Adrenal gland (tissue), 12 donors: ENCODE measurements around the gene NDUFA6. TPM values are rescaled to one million over a fixed set of nuclear protein-coding genes. Genes with fewer than 3 reads are reported as not detected.

ENCODE experiments used
- DNase-seq, 7 donors: peaks; one replicate each; pipeline ENCODE4 v3.0.0-alpha.2; 2019 to 2020
- H3K27ac ChIP-seq, 5 donors: fragments of 200-600 bp; sonication (generic) in 4 of 5; 1 replicate in 3 of 5; 2 replicates in 2 of 5; pipeline versions ENCODE4 v1.5.1 to v1.8.0; 2016 to 2020; ENCODE audit warnings: mild to moderate bottlenecking in 1 of 5
- H3K27me3 ChIP-seq: fragments of 200-600 bp; 2 replicates; pipeline ENCODE4 v1.8.0; 2021
- H3K36me3 ChIP-seq, 2 donors: fragments of 200-600 bp; replicated peaks in 1 of 2; 1 replicate in 1 of 2; 2 replicates in 1 of 2; pipeline versions ENCODE4 v1.5.1 to v1.8.0; 2018 to 2022
- H3K4me1 ChIP-seq, 2 donors: fragments of 200-600 bp; replicated peaks in 1 of 2; 1 replicate in 1 of 2; 2 replicates in 1 of 2; pipeline versions ENCODE4 v1.5.1 to v1.8.0; 2018 to 2021
- H3K4me3 ChIP-seq, 4 donors: fragments of 200-600 bp; sonication (generic) in 3 of 4; one replicate each; pipeline ENCODE4 v1.5.1; 2016 to 2018
- H3K9me3 ChIP-seq, 3 donors: fragments of 200-600 bp; sonication (generic) in 1 of 3; replicated peaks in 1 of 3; 1 replicate in 2 of 3; 2 replicates in 1 of 3; pipeline versions ENCODE4 v1.5.1 to v1.8.0; 2016 to 2021
- POLR2A ChIP-seq, 2 donors: fragments of 450-650 bp; IDR thresholded peaks; one replicate each; pipeline ENCODE4 v1.6.1; 2017; ENCODE audit warnings: antibody characterized with exemption in 2 of 2, mild to moderate bottlenecking in 2 of 2, moderate library complexity in 1 of 2
- WGBS, 4 donors: extraction: QIAGEN DNeasy Blood & Tissue Kit in 2 of 4; methylation state at CpG; one replicate each; pipeline versions ENCODE4 v1.1.5 to v1.1.7; 2013 to 2017; 5-methylcytosine and 5-hydroxymethylcytosine counted together
- intact Hi-C, 2 donors: fragments of 100-400 bp; cut with DNase I; formaldehyde crosslinking; loops; one replicate each; pipeline versions ENCODE4 v1.14.1 to v1.15.0; 2022 to 2023
- polyA plus RNA-seq, 3 donors: library from polyadenylated mRNA; stranded (reverse); fragments of 200-250 nt in 2 of 3; fragments of 350-450 nt in 1 of 3; fragmentation: Illumina TruSeq in 1 of 3; extraction: RNeasy Lipid Tissue Mini Kit (QIAGEN cat#74804) in 1 of 3; gene quantifications; one replicate each; pipeline ENCODE4 v1.2.3, GENCODE V29; 2013 to 2014
- total RNA-seq, 9 donors: library from RNA; depleted of rRNA in 4 of 9; stranded (reverse); fragments of >200 nt in 4 of 9; fragments of 120-200 nt in 1 of 9; fragmentation: NEBNext Ultra II Directional in 1 of 9; extraction: Animal tissue kit (Norgen Biotek cat#: 25700) in 1 of 9; gene quantifications; one replicate each; pipeline versions ENCODE4 v1.1.0 to v1.2.4, GENCODE V29; 2013 to 2023
- TF ChIP-seq, protein P1 (sequence below), 6 experiments: fragments of 450-650 bp in 4 of 6; fragments of 200-600 bp in 2 of 6; sonication (generic) in 1 of 6; IDR thresholded peaks; 1 replicate in 5 of 6; 2 replicates in 1 of 6; pipeline versions ENCODE4 v1.5.1 to v1.8.0; 2016 to 2021; ENCODE audit warnings: antibody characterized with exemption in 6 of 6, mild to moderate bottlenecking in 2 of 6, moderate library complexity in 1 of 6
- donor health status: healthy with polysubstance abuse.
- donor health status: Bipolar disorder and iron deficiency.
- donor health status: DM: yes; HTN: yes; CAD: no.
- donor health status: DM: no; HTN: no; CAD: no.
- donor health status: DM: no; HTN: no; CAD: no.
- donor health status: DM: yes; HTN: yes; CAD: no.

Gene NDUFA6
- total and polyA plus RNA-seq, 12 donors = 57.0 to 372 (median 88.7) TPM

DNA sequence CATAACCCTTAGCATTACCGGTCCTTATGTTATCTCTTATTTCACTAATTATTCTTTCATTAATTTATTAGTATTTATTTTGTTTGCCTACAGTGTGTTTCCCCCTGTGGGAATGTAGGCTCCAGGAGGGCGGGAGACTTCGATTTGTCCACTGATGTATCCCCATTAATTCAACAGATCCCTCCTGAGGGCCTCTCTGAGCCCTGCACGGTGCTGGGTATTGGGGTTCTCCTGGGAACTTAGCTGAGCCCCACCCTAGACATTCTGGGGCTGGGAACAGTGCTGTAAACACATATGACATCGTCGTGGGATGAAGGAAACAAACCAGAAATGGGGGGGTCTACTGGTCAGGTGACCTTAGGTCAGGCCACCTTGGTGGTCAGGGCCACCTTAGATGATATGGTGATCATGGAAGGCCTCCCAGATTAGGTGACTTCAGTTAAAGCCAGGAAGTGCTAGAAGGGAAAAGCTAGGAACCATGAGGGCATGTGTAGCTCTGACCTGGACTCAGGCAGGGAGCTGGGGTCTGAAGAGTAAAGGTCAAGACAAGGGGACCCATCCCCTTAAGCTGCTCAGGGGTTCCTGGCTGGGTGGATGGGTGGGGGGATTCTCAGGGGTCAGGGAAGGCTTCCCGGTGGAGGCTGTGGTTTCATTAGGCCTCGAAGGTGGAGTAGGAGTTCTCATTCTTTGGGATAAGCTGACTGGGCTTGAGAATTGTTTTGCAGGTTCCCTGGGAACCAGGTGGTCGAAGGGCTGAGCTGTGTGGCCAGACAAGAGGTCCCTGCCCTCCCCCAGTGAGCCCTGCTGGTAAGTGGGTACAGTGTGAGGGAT, 15.5 kb downstream of the NDUFA6 start:
- 80 to 87% (median 80%) methylated on average over 9 of the region's 9 CpGs for WGBS, 4 donors
- no peaks in the 10 kb centered on the region for H3K27me3 ChIP-seq
- no peaks in the 10 kb centered on the region for H3K9me3 ChIP-seq
- TF ChIP-seq, protein P1, sequence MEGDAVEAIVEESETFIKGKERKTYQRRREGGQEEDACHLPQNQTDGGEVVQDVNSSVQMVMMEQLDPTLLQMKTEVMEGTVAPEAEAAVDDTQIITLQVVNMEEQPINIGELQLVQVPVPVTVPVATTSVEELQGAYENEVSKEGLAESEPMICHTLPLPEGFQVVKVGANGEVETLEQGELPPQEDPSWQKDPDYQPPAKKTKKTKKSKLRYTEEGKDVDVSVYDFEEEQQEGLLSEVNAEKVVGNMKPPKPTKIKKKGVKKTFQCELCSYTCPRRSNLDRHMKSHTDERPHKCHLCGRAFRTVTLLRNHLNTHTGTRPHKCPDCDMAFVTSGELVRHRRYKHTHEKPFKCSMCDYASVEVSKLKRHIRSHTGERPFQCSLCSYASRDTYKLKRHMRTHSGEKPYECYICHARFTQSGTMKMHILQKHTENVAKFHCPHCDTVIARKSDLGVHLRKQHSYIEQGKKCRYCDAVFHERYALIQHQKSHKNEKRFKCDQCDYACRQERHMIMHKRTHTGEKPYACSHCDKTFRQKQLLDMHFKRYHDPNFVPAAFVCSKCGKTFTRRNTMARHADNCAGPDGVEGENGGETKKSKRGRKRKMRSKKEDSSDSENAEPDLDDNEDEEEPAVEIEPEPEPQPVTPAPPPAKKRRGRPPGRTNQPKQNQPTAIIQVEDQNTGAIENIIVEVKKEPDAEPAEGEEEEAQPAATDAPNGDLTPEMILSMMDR (IDR thresholded peaks at IDR 0.05) = no peak
- no peak for TF ChIP-seq POLR2A (IDR thresholded peaks at IDR 0.05)
- no peaks in the 10 kb centered on the region for H3K36me3 ChIP-seq
- peaks cover 9 to 32% of the 10 kb centered on the region in 2 donors for H3K4me1 ChIP-seq
- H3K27ac ChIP-seq = peak overlapping the region in 4 of 5 donors; percentile 55 to 83 (median 62)
- H3K4me3 ChIP-seq = peak overlapping the region in 2 of 4 donors; percentile 38 to 74
- peak in 2 of 7 donors; percentile 24 to 50 for DNase-seq
- intact Hi-C loops = loop anchor here in 1 of 2 donors (5.0 kb wide), 1 partner anchor 388 kb away; the partner anchor contains the start of gene SNU13

DNA sequence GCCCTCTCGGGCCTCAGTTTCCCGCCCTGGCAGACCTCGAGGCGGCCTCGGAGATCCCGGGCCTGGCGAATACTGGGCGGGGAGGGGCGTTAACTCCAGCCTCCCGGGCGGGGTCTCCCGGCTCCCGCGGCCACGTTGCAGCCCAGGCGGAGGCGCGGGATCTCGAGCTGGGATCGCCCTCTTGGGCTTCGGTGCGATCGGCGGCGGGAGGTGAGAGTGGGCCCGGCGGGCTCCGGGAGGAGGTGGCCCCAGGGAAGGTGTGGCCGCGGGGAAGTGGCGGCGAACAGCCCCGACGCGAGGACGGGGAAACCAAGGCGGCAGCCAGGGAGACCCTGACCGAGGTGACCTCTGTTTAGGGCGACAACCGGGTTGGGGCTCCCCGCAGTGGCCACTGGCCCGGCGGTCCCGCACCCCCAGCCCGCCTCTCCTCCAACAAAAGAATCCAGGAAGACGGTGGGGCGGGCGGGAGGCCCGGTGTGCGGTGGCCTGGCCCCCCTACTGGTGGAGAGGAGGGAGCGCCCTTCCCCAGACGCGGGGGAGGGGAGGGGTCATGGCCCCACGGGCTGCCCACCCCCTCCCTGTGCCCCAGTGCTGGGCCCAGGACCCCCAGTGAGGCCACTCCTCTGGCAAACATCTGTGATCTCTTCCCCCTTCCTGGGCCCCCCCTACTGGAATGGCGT, 16.3 kb downstream of the NDUFA6 start, which contains the start of gene PHETA2:
Gene PHETA2 (plus strand): TSS at position 117 of the 680 bp plus-strand sequence. CDS start 3,046 bp downstream, outside the sequence.
- H3K27ac ChIP-seq = peak within 1 kb of the TSS in 4 of 5 donors; percentile 55 to 90 (median 72)
- peaks cover 14 to 37% of the 10 kb centered on the region in 2 donors for H3K4me1 ChIP-seq

DNA sequence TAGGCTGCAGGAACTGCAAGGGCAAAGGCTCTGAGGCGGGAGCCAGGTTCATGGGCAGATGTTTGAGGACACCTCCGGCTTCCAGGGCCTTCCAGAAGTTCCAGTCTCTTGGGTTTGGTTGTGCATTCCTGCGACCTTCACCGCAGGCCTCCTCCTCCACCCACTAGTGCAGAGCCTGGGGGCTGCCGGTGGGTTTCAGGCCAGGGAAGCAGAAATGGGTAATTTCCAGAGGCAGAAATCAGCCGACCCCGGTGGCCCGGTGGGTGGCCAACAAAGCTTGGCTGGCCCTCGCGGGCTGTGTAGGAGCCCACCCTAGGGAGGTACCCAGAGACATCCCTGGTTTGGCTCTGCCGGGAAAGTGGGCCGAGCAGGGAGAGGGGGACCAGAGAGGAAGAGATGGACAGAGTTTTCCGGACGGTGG, 16.9 kb downstream of the NDUFA6 start:
- peak overlapping the region in 2 of 4 donors; percentile 38 to 74 for H3K4me3 ChIP-seq
- TF ChIP-seq POLR2A (IDR thresholded peaks at IDR 0.05) = no peak
- TF ChIP-seq, protein P1 (IDR thresholded peaks at IDR 0.05) = no peak
- no peaks in the 10 kb centered on the region for H3K36me3 ChIP-seq
- no peaks in the 10 kb centered on the region for H3K9me3 ChIP-seq
- H3K27ac ChIP-seq = peak overlapping the region in 4 of 5 donors; percentile 55 to 90 (median 72)
- H3K27me3 ChIP-seq = no peaks in the 10 kb centered on the region
- WGBS, 4 donors = 59 to 75% (median 71%) methylated on average over 7 to 14 of the region's 14 CpGs
- intact Hi-C loops = loop anchor here in 1 of 2 donors (5.0 kb wide), 1 partner anchor 386 kb away; the partner anchor contains the start of gene SNU13
- peak in 2 of 7 donors; percentile 28 to 51 for DNase-seq
- peaks cover 8 to 31% of the 10 kb centered on the region in 2 donors for H3K4me1 ChIP-seq

More for the DNA sequence above, 16.3 kb downstream of the NDUFA6 start, which contains the start of gene PHETA2:
- Histone ChIP-seq H3K4me3 (peak within 1 kb of the TSS in 2 of 4 donors; percentile 38 to 74), H3K36me3 (no peaks in the 10 kb centered on the region), H3K9me3 (no peaks in the 10 kb centered on the region), H3K27me3 (no peaks in the 10 kb centered on the region)
- intact Hi-C loops = loop anchor here in 1 of 2 donors (5.0 kb wide), 1 partner anchor 387 kb away; the partner anchor contains the start of gene SNU13
- 2 to 39% (median 22%) methylated on average over 1 to 55 of the region's 55 CpGs for WGBS, 4 donors
- no peak for TF ChIP-seq POLR2A (IDR thresholded peaks at IDR 0.05)
- TF ChIP-seq, protein P1 (IDR thresholded peaks at IDR 0.05) = peak in 5 of 6 experiments; percentile 10 to 47 (median 38)
- peak in 4 of 7 donors; percentile 34 to 57 (median 36) for DNase-seq
